Measurements from ENCODE around the gene ABHD15.
A peak's percentile ranks its signal among the peaks of the same experiment; 100 is the strongest.

Gene ABHD15

DNA sequence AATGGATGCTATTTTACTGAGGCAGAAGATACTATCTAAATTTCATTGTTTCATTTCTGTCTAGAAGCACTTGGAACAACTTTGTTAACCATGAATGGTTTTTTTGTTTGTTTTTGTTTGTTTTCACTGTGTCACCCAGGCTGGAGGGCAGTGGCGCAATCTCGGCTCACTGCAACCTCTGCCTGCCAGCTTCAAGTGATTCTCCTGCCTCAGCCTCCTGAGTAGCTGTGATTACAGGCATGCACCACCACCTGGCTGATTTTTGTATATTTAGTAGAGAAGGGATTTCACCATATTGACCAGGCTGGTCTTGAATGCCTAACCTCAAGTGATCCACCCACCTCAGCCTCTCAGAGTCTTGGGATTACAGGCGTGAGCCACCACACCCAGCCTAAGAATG lies 40.5 kb downstream of the ABHD15 start:
- in situ Hi-C loops (cut with HindIII; ENCODE audit: low sequenced_read_pairs) = loop anchor here (10.0 kb wide), 2 partner anchors 72 to 172 kb away; no protein-coding TSS in a partner anchor
- TF ChIP-seq, protein P1, sequence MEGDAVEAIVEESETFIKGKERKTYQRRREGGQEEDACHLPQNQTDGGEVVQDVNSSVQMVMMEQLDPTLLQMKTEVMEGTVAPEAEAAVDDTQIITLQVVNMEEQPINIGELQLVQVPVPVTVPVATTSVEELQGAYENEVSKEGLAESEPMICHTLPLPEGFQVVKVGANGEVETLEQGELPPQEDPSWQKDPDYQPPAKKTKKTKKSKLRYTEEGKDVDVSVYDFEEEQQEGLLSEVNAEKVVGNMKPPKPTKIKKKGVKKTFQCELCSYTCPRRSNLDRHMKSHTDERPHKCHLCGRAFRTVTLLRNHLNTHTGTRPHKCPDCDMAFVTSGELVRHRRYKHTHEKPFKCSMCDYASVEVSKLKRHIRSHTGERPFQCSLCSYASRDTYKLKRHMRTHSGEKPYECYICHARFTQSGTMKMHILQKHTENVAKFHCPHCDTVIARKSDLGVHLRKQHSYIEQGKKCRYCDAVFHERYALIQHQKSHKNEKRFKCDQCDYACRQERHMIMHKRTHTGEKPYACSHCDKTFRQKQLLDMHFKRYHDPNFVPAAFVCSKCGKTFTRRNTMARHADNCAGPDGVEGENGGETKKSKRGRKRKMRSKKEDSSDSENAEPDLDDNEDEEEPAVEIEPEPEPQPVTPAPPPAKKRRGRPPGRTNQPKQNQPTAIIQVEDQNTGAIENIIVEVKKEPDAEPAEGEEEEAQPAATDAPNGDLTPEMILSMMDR (IDR thresholded peaks at IDR 0.05; ENCODE audit: low read depth, low read length, missing control alignments) = no peak
- no peak for DNase-seq (ENCODE audit: low read depth)
- no peak overlapping the region for H3K4me3 ChIP-seq (ENCODE audit: low read depth, low read length)

DNA sequence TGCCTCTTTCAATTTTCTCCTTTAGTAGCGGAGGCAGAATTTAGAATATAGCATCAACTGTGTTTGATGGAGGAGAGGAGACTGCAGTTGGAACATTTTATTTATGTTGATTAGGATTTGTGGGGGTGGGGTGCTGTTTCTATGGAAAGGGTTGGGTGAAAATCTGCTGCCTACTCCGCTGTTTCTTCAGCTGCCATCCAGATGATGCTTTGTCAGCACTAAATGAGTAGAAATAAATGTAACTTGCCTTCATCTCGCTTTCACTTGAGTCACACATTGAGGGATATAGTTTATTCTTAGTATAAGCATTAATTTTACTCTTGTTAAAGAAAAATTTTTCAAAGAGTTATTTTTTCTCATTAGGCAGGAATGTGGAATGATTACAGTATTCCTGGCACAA lies 42.1 kb downstream of the ABHD15 start:
- in situ Hi-C loops (cut with HindIII; ENCODE audit: low sequenced_read_pairs) = loop anchor here (10.0 kb wide), 2 partner anchors 70 to 170 kb away; no protein-coding TSS in a partner anchor
- TF ChIP-seq, protein P1 (IDR thresholded peaks at IDR 0.05; ENCODE audit: low read depth, low read length, missing control alignments) = no peak
- no peak for DNase-seq (ENCODE audit: low read depth)
- no peak overlapping the region for H3K4me3 ChIP-seq (ENCODE audit: low read depth, low read length)

DNA sequence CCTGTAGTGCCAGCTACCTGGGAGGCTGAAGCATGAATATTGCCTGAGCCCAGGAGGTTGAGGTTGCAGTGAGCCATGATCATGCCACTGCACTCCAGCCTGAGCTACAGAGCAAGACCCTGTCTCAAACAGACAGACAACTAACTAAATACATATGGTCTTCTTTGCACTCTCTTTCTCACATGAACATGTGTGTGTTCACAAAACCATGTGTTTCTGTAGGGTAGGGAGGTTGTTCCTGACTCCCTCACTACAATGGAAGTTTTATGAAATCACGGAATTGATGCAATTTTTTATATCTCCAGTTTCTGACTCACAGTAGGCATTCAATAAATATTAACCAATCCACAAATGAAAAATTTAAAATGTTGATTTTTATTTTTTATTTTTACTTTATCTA lies 48.5 kb downstream of the ABHD15 start:
- in situ Hi-C loops (cut with HindIII; ENCODE audit: low sequenced_read_pairs) = no loop called here
- DNase-seq (ENCODE audit: low read depth) = no peak
- TF ChIP-seq, protein P1 (IDR thresholded peaks at IDR 0.05; ENCODE audit: low read depth, low read length, missing control alignments) = no peak
- no peak overlapping the region for H3K4me3 ChIP-seq (ENCODE audit: low read depth, low read length)

DNA sequence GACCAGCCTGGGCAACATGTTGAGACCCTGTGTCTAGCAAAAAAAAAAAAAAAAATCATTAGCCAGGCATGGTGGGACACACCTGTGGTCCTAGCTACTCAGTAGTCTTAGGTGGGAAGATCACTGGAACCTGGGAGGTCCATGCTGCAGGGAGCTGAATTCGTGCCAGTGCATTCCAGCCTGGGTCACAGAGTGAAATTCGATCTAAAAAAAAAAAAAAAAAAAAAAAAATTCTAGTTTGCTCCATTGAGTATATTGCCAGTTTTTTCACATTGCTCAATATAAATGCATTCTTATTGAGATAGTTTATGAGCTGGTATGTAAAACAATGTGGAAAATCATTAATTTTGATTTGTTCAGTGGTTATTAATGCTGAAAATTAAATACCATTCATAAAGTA lies 52.0 kb downstream of the ABHD15 start:
- TF ChIP-seq, protein P1 (IDR thresholded peaks at IDR 0.05; ENCODE audit: low read depth, low read length, missing control alignments) = no peak
- in situ Hi-C loops (cut with HindIII; ENCODE audit: low sequenced_read_pairs) = no loop called here
- DNase-seq (ENCODE audit: low read depth) = peak; percentile 39
- no peak overlapping the region for H3K4me3 ChIP-seq (ENCODE audit: low read depth, low read length)

DNA sequence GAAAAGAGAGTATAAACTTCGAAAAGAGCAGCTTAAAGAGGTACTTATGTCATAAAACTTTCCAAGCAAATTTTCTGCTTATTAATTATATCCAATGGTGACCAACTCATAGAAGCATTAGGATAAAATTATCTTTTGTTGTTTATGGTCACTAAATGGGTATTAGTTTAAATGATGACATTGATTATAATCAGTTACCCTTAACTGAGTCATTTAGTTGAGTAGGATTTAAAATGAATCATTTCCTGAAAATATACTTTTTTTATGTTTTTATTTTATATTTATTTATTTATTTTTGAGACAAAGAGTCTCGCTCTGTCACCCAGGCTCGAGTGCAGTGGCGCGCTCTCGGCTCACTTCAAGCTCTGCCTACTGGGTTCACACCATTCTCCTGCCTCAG lies 55.9 kb downstream of the ABHD15 start:
- H3K4me3 ChIP-seq (ENCODE audit: low read depth, low read length) = no peak overlapping the region
- TF ChIP-seq, protein P1 (IDR thresholded peaks at IDR 0.05; ENCODE audit: low read depth, low read length, missing control alignments) = no peak
- no peak for DNase-seq (ENCODE audit: low read depth)
- in situ Hi-C loops (cut with HindIII; ENCODE audit: low sequenced_read_pairs) = no loop called here
